ENCODE measurements around the gene SPACA6. TPM values are rescaled to one million over a fixed set of nuclear protein-coding genes. Genes with fewer than 3 reads are reported as not detected.

SPACA6 gene
- total and polyA plus RNA-seq, 9 donors = 6.4 to 93.2 (median 45.2) TPM

DNA sequence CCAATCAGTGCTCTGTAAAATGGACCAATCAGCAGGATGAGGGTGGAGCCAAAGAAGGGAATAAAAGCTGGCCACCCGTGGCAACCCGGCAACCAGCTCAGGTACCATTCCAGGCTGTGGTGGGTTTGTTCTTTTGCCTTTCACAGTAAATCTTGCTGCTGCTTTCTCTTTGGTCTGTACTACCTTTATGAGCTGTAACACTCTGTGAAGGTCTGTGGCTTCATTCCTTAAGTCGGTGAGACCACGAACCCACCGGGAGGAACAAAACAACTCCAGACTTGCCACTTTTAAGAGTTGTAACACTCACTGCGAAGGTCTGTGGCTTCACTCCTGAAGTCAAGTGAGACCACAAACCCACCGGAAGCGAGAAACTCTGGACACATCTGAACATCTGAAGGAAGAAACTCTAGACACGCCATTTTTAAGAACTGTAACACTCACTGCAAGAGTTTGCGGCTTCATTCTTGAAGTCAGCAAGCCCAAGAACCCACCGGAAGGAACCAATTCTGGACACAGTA is 16.5 kb upstream of the SPACA6 start:
- 70 to 71% (median 70%) methylated on average over 11 of the region's 11 CpGs for WGBS, 3 donors
- peaks cover 2% of the 10 kb centered on the region for H3K4me1 ChIP-seq (ENCODE audit: insufficient read depth)
- H3K4me3 ChIP-seq = no peak overlapping the region
- H3K27ac ChIP-seq = no peak overlapping the region
- no peak for DNase-seq
- H3K9me3 ChIP-seq = no peaks in the 10 kb centered on the region
- no peaks in the 10 kb centered on the region for H3K36me3 ChIP-seq
- no peaks in the 10 kb centered on the region for H3K27me3 ChIP-seq
- intact Hi-C loops (cut with DNase I) = no loop called here
- no peak for TF ChIP-seq POLR2A (IDR thresholded peaks at IDR 0.05)
- no peak for TF ChIP-seq EP300 (IDR thresholded peaks at IDR 0.05)
- TF ChIP-seq, protein P1, sequence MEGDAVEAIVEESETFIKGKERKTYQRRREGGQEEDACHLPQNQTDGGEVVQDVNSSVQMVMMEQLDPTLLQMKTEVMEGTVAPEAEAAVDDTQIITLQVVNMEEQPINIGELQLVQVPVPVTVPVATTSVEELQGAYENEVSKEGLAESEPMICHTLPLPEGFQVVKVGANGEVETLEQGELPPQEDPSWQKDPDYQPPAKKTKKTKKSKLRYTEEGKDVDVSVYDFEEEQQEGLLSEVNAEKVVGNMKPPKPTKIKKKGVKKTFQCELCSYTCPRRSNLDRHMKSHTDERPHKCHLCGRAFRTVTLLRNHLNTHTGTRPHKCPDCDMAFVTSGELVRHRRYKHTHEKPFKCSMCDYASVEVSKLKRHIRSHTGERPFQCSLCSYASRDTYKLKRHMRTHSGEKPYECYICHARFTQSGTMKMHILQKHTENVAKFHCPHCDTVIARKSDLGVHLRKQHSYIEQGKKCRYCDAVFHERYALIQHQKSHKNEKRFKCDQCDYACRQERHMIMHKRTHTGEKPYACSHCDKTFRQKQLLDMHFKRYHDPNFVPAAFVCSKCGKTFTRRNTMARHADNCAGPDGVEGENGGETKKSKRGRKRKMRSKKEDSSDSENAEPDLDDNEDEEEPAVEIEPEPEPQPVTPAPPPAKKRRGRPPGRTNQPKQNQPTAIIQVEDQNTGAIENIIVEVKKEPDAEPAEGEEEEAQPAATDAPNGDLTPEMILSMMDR (IDR thresholded peaks at IDR 0.05) = no peak

GRCh38 chr19:51680474-51680873 is 12.7 kb upstream of the SPACA6 start:
- Histone ChIP-seq H3K27me3 (no peaks in the 10 kb centered on the region), H3K27ac (no peak overlapping the region), H3K4me1 (ENCODE audit: insufficient read depth) (peaks cover 2% of the 10 kb centered on the region), H3K36me3 (no peaks in the 10 kb centered on the region), H3K4me3 (no peak overlapping the region), H3K9me3 (no peaks in the 10 kb centered on the region)
- intact Hi-C loops (cut with DNase I) = no loop called here
- DNase-seq = no peak
- TF ChIP-seq EP300 (IDR thresholded peaks at IDR 0.05) (no peak), POLR2A (IDR thresholded peaks at IDR 0.05) (no peak)
- TF ChIP-seq, protein P1 (IDR thresholded peaks at IDR 0.05) = no peak
- WGBS, 3 donors = 62 to 70% (median 64%) methylated on average over 1 of the region's 1 CpG

GRCh38 chr19:51681286-51681941 is 11.7 kb upstream of the SPACA6 start:
- H3K36me3 ChIP-seq = no peaks in the 10 kb centered on the region

GRCh38 chr19:51686171-51686570 is 7.0 kb upstream of the SPACA6 start:
- Histone ChIP-seq H3K9me3 (no peaks in the 10 kb centered on the region), H3K27me3 (no peaks in the 10 kb centered on the region), H3K4me3 (no peak overlapping the region), H3K36me3 (no peaks in the 10 kb centered on the region), H3K4me1 (ENCODE audit: insufficient read depth) (peaks cover 3% of the 10 kb centered on the region), H3K27ac (peak overlapping the region in 1 of 2 donors; percentile 27)
- intact Hi-C loops (cut with DNase I) = no loop called here
- WGBS, 3 donors = 68 to 77% (median 71%) methylated on average over 2 of the region's 2 CpGs
- no peak for DNase-seq
- TF ChIP-seq, protein P1 (IDR thresholded peaks at IDR 0.05) = no peak
- TF ChIP-seq POLR2A (IDR thresholded peaks at IDR 0.05) = no peak
- TF ChIP-seq EP300 (IDR thresholded peaks at IDR 0.05) = no peak

More at GRCh38 chr19:51681286-51681941, 11.7 kb upstream of the SPACA6 start:
- 47 to 60% (median 48%) methylated on average over 3 of the region's 3 CpGs for WGBS, 3 donors
- no peak overlapping the region for H3K27ac ChIP-seq
- no peak overlapping the region for H3K4me3 ChIP-seq
- H3K9me3 ChIP-seq = no peaks in the 10 kb centered on the region
- DNase-seq = peak in 1 of 5 donors; percentile 29
- no peaks in the 10 kb centered on the region for H3K27me3 ChIP-seq
- intact Hi-C loops (cut with DNase I) = no loop called here
- H3K4me1 ChIP-seq (ENCODE audit: insufficient read depth) = peaks cover 2% of the 10 kb centered on the region
- TF ChIP-seq, protein P1 (IDR thresholded peaks at IDR 0.05) = no peak
- no peak for TF ChIP-seq EP300 (IDR thresholded peaks at IDR 0.05)
- TF ChIP-seq POLR2A (IDR thresholded peaks at IDR 0.05) = no peak

Data from ovary (tissue), 9 donors.